ENCODE data around the gene HES2.

GRCh38 chr1:6447016-6447817, 27.5 kb upstream of the HES2 start:
- TF ChIP-seq GATA2 (IDR thresholded peaks at IDR 0.05; ENCODE audit: low read depth, low read length) (no peak), GATA3 (IDR thresholded peaks at IDR 0.05; ENCODE audit: low read depth, low read length) (no peak)
